ENCODE measurements around the gene SCAMP1.

SCAMP1 gene

DNA sequence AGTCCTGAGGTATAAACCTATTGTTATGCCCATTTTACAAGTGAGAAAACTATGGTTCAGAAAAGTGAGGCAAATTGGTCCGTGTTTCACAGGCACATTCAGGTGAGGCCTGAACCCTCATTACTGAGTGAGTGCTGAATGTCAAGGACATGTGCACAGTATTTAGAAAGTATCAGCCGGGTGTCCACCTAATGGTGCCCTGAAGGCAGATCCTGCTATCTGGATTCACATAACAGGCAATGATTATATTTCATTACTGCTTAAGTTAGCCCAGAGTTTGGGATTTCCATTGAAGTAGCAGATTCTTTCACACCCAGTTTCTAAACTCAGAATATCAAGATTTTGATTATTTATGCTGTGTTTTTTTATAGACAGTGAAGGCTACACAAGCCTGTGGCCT is 145.4 kb downstream of the SCAMP1 start:
- TF ChIP-seq CTCF (IDR thresholded peaks at IDR 0.05), result no peak
- Mint-ChIP-seq H3K9me3 (no peaks in the 10 kb centered on the region), H3K4me1 (peaks cover 92% of the 10 kb centered on the region), H3K27me3 (ENCODE audit: low read depth, poor library complexity) (no peaks in the 10 kb centered on the region), H3K4me3 (no peak overlapping the region), H3K36me3 (ENCODE audit: low read depth) (peaks cover 16% of the 10 kb centered on the region), H3K27ac (peak overlapping the region; percentile 89)
- no peak for DNase-seq

GRCh38 chr5:78506261-78507024 is 146.0 kb downstream of the SCAMP1 start:
- Mint-ChIP-seq H3K27ac (peak overlapping the region; percentile 89), H3K9me3 (no peaks in the 10 kb centered on the region), H3K4me3 (peak overlapping the region; percentile 32), H3K36me3 (ENCODE audit: low read depth) (peaks cover 10% of the 10 kb centered on the region), H3K4me1 (peaks cover 94% of the 10 kb centered on the region), H3K27me3 (ENCODE audit: low read depth, poor library complexity) (no peaks in the 10 kb centered on the region)
- no peak for DNase-seq
- no peak for TF ChIP-seq CTCF (IDR thresholded peaks at IDR 0.05)

DNA sequence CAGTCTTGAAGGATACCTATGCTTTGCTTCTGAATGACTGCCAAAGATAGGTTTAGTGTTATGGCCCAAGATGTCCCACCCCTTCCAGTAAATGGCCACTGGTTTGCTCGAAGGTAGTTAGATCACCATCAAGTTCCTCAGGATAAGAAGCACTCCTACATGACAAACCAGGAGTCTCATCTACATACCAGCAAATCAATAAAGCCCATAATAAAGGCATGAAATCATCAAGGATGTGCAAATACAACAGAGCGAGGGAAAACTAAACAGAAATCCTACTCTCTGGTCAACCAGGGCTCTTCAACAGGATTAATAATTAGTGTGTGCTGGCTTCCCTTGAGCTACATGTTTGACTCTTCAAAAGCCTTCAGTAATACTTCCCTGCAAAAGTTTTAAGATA is 147.1 kb downstream of the SCAMP1 start:
- Mint-ChIP-seq H3K27ac (peak overlapping the region; percentile 95), H3K27me3 (ENCODE audit: low read depth, poor library complexity) (no peaks in the 10 kb centered on the region)

GRCh38 chr5:78508186-78508765 is 147.9 kb downstream of the SCAMP1 start:
- peaks cover 95% of the 10 kb centered on the region for H3K4me1 Mint-ChIP-seq
- peak overlapping the region; percentile 95 for H3K27ac Mint-ChIP-seq
- peak overlapping the region; percentile 41 for H3K4me3 Mint-ChIP-seq
- TF ChIP-seq CTCF (IDR thresholded peaks at IDR 0.05), result no peak
- DNase-seq, result no peak
- peaks cover under 1% of the 10 kb centered on the region for H3K9me3 Mint-ChIP-seq
- H3K36me3 Mint-ChIP-seq (ENCODE audit: low read depth), result peaks cover 4% of the 10 kb centered on the region
- no peaks in the 10 kb centered on the region for H3K27me3 Mint-ChIP-seq (ENCODE audit: low read depth, poor library complexity)

More for the DNA sequence above, 147.1 kb downstream of the SCAMP1 start:
- Mint-ChIP-seq H3K4me1 (peaks cover 94% of the 10 kb centered on the region), H3K9me3 (no peaks in the 10 kb centered on the region), H3K36me3 (ENCODE audit: low read depth) (no peaks in the 10 kb centered on the region), H3K4me3 (peak overlapping the region; percentile 24)
- no peak for TF ChIP-seq CTCF (IDR thresholded peaks at IDR 0.05)
- DNase-seq, result no peak

DNA sequence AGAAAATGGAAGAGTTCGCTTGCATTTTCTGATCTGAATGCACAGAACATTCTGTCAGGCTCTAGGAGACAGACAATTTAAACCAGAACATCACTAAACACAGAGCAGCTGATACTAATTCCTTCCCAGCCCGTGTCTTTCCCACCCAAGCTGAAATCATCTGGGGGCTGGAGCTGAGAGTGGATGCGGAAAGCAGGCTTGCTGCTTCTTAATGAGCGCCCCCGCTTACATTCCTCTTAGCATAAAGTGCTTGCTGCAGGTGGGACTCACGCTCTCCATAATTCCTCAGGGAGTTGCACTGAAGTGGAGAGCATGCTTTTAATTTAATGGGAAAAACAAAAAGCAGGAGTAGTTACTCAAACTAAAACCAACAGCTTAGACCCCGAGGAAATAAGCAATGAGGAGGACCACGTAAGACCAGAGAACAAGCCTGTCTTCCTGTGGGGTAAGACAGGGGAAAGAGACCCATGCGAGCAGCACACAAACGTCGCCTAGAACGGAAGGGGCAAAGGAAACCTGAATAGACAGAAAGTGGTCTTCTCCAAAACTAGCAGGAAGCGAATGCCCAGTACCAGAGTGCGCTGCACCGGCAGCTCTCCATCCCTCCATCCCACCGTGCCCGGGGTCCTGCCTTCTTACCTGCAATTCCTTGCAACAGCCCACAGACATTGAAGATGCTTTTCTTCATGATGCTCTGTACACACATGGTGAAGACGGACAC is 148.9 kb downstream of the SCAMP1 start:
- H3K27ac Mint-ChIP-seq, result peak overlapping the region; percentile 95
- no peaks in the 10 kb centered on the region for H3K27me3 Mint-ChIP-seq (ENCODE audit: low read depth, poor library complexity)
- peaks cover 14% of the 10 kb centered on the region for H3K36me3 Mint-ChIP-seq (ENCODE audit: low read depth)
- DNase-seq, result no peak
- peak overlapping the region; percentile 41 for H3K4me3 Mint-ChIP-seq
- H3K4me1 Mint-ChIP-seq, result peaks cover 95% of the 10 kb centered on the region
- no peak for TF ChIP-seq CTCF (IDR thresholded peaks at IDR 0.05)
- peaks cover 11% of the 10 kb centered on the region for H3K9me3 Mint-ChIP-seq
